Caki2 (cell line): Measurements from ENCODE around the gene ZFAND3. TPM values are rescaled to one million over a fixed set of nuclear protein-coding genes. Genes with fewer than 3 reads are reported as not detected.

Experiments
- DNase-seq: peaks from one replicate; pipeline ENCODE4 v3.0.0-alpha.2; 2015; ENCODE audit warnings: low read depth
- in situ Hi-C: cut with HindIII; loops from 2 replicates; pipeline ENCODE4 v1.10.0; 2016; ENCODE audit warnings: low sequenced_read_pairs, low pct_unique_long_range_greater_than_20kb, mixed read lengths
- total RNA-seq: library from RNA; depleted of rRNA; stranded (reverse); fragments of >200 nt; shearing (Covaris generic); gene quantifications from 2 replicates; pipeline ENCODE4 v1.2.3, GENCODE V29; 2014; ENCODE audit warnings: low replicate concordance

The ZFAND3 gene
- total RNA-seq, 1 experiment from 2014 or later = 29.4 TPM

- in situ Hi-C loops = no loop called here
- DNase-seq = no peak
These were observed 349.2 kb downstream of the ZFAND3 start for GRCh38 chr6:38168699-38169098.

GRCh38 chr6:38169221-38169976, 349.9 kb downstream of the ZFAND3 start:
- DNase-seq = no peak
- in situ Hi-C loops = no loop called here

DNA sequence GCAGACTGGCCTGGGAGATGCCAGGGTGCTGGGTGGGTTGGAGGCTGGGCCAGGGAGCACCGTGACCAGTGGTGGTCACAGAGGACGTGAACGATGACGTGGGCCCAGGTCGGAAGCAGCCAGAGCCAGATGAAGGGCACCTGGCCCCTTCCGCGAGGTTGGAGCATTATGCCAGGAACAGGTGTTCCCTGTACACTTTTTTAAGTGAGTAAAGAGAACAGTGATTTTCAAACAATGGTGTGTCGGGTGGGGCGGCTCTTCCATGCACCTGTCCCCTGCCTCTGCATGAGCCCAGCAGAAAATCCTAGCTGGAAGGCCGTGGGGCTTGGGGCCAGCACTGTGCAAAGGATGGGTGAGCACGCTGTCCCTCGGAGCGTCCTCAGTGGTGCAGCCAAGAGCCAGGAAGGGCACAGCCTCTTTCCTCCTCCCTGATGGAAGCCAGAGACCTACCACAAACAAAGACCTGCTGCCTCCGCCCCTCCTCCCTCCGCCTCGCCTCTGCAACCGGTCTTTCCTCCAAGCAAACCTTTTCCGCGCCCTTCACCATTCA, 350.5 kb downstream of the ZFAND3 start:
- no peak for DNase-seq
- in situ Hi-C loops = no loop called here

DNA sequence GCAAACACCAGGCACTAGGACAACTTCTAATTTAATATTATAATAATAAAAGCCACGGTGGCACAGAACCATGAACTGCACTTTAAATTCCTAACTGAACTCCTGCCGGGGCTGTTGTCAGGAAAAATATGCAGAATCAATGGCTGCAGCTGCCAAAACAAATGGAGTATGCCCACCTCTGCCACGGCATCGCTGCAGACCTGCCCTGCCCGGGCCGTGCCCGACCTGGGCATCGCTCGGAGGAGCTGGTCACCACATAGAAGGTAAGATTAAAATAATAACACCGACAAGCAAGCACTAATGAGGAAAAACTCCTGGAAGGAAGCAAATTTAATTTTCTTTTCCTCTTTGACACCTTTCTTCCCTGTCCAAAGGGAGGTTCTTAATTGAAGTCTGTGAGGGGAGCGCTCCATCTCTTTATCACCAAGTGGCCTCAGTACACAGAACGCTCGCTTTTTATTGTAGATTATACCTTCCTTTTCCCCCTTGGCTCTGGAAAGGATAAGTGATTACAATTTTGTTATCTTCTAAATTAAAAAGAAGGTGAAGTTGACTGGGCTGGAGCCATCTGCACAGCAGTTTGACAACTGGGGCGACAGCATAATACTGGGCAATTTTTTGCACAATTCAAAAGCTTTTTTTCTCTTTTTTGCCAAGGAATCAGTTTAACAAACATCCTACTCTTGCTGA, 351.3 kb downstream of the ZFAND3 start:
- no peak for DNase-seq
- in situ Hi-C loops = no loop called here

GRCh38 chr6:38171997-38172738, 352.6 kb downstream of the ZFAND3 start:
- in situ Hi-C loops = no loop called here

DNA sequence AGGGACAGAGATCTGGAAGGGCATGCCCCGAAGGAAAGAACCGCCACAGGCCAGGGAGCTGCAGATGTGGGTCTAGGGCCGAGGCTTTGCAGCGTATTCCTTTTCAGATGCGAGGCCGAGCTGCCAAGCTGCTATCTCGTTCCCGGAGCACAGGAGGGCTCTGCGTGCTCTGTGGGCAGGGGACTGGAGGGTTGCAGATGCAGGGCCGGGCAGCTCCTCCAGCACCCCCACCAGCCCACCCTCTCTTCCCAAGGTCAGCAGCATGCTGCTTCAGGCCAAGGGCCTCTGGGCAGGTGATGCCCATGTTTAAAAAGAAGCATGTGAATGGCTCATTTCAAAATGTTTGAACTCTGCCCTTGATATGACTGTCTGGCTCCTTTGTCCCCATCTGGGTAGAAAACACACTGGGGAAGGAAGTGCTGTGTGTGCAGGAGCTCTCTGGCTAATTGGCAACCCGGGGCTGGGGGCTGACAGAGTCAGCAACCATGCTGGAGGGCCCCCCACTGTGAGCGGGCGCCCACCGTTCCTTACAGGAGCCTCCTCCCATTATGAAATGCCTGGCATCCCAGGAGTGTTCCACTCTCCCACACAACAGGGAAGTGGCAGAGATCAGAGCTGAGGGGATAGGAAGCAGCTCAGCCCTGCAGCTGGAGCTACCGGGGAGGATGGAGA, 353.3 kb downstream of the ZFAND3 start:
- no peak for DNase-seq
- in situ Hi-C loops = no loop called here

More at GRCh38 chr6:38171997-38172738, 352.6 kb downstream of the ZFAND3 start:
- DNase-seq = no peak

DNA sequence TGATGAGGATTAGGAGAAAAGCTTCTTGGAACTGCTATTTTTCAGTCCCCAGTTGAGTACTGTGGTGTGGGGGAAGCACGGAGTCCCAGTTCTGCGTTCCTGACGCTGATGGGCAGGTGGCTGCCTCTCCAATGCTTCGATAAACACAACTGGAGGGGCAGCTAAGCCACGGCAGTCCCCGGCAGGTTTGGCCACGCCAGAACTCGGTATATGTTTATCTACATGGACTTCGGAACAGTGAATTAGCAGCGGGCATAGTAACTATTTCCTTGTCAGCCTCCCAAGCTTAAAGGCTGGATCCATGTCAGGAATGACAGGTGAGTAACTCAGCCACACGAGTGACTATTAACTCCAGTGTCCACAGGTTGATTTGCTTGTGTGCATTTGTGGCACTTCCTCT, 354.4 kb downstream of the ZFAND3 start:
- in situ Hi-C loops = no loop called here

DNA sequence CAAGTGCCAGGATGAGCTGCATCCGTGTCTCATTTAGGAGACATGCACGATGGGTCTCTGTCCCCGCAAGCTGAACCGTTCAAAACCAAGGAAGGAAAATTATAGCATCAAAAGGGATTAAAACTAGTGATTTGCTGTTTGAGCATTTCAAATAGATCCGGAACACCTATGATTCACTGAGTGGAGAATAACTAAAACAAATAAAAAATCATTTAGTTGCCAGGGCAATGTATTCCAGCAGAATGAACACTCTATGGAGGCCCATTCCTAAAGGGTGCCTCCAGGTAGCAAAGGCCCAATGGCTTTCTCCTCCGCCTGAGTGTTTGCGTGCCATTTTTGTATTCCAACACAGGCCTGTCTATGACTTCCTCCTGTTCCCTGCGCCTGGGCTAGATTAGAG, 354.8 kb downstream of the ZFAND3 start:
- DNase-seq = no peak
- in situ Hi-C loops = no loop called here

More for the DNA sequence above, 354.4 kb downstream of the ZFAND3 start:
- no peak for DNase-seq

GRCh38 chr6:38174806-38175495, 355.4 kb downstream of the ZFAND3 start:
- in situ Hi-C loops = no loop called here
- DNase-seq = no peak

- no peak for DNase-seq
- in situ Hi-C loops = no loop called here
These were observed 356.3 kb downstream of the ZFAND3 start for GRCh38 chr6:38175786-38176185.

- no peak for DNase-seq
- in situ Hi-C loops = no loop called here
These were observed 357.5 kb downstream of the ZFAND3 start for GRCh38 chr6:38176797-38177751.

DNA sequence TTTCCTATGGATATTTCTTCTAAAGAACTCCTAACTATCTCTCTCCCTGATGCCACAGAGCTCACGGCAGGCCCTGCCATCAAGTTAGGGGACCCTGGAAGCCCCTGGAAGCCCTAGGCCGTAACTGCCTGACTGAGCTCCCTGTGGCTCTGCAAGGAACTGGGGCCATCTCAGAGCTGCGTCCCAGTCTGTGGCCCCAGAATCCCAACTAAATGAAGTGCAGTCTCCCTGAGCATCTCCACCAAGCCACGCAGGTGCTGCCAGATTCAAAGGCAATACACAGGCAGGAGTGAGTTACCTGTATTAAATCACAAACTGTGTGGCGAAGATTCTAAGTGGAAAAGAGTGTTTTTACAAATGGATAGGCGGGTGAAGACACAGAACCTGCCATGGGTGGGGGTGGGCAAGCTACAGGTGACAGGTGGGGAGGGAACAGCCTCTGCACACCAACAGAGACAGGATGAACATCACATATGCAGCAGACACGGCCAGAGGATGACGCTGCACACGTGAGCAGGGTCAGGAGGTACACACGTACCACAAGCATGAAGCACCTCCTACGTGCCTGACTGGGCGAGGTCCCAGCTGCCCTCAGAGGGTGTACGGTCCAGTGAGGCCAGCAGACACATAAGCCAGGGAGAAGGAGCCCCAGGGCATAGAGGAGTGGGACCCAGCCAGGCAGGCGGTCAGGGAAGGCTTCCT, 358.5 kb downstream of the ZFAND3 start:
- in situ Hi-C loops = no loop called here
- DNase-seq = no peak

DNA sequence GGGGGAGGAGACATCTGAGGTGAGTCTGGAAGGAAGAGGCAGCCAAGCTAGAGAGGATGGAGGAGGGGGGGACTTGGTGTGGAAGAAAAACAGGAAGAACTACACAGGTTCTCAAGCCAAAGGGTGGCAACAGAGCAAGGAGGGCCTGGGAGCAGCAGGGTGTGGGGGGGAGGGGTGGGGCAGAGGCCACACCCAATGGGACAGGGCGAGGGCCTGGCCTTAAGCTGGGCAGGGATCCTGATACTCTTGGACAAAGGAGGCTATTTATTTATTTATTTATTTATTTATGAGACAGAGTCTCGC, 359.0 kb downstream of the ZFAND3 start:
- DNase-seq = no peak
- in situ Hi-C loops = no loop called here

GRCh38 chr6:38179300-38179699, 359.8 kb downstream of the ZFAND3 start:
- in situ Hi-C loops = no loop called here
- no peak for DNase-seq

- in situ Hi-C loops = no loop called here
These were observed 360.4 kb downstream of the ZFAND3 start for GRCh38 chr6:38179794-38180430.

DNA sequence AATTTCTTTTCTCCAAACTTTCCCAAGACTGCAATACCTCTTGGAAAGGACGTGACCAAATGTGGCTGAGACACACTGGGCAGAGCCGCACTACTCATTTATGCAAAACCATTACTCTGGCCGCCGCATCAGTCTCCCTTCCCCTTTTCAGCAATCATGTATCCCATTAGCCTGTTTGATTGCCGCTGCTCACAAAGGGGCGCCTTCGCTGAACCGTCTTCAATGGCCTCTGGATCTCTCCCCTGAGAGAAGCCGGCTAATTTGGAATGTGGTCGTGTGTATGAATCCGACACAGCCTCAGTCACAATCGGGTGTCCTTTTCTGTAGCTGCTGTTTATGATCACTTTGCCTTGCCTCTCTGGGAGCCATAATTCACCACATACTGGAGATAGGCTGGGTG, 361.1 kb downstream of the ZFAND3 start:
- in situ Hi-C loops = no loop called here
- DNase-seq = no peak

More at GRCh38 chr6:38179794-38180430, 360.4 kb downstream of the ZFAND3 start:
- DNase-seq = no peak
